ENCODE results near the gene TRIM29.

TRIM29 gene

DNA sequence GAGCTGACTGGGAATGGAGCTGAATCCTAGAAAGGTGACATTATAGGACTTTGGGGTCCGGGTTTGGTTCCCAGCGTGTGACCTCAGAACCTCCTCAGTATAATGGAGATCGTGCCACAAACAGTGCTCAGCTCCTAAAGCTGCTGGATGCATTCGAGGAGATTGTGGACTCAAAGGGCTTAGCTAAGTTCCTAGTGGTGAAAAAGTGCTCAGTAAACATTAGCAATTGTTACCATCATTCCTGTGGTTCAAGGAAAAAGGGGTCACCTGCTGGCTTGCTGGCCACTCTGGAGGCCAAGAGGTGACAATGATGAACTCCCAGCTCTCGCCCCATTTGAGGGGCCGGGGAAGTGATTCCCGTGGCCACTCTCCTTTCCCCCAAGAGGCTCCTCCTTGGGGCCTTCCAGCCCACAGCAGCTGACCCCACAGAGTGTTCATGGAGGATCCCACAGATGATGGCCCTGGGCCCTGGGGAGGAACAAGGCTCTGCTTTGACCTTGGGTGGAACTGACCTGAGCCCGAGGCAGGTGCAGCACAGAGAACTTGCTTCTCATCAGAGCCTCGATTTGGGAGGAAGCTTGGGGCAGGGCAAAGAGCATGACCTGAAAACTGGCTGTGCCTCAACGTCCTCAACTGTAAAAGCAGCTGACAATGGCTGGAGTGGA is 40.1 kb downstream of the TRIM29 start:
- TF ChIP-seq CREB1 (IDR thresholded peaks at IDR 0.05; ENCODE audit: low read depth): no peak
- no peak for TF ChIP-seq EGR1 (IDR thresholded peaks at IDR 0.05)
- TF ChIP-seq YY1 (IDR thresholded peaks at IDR 0.05; ENCODE audit: low read depth): no peak
- no peak for TF ChIP-seq USF1 (IDR thresholded peaks at IDR 0.05)
- no peak for TF ChIP-seq EP300 (IDR thresholded peaks at IDR 0.05; ENCODE audit: borderline replicate concordance)
- TF ChIP-seq FOXM1 (IDR thresholded peaks at IDR 0.05; ENCODE audit: borderline replicate concordance, low read depth): no peak
- TF ChIP-seq, protein P1, sequence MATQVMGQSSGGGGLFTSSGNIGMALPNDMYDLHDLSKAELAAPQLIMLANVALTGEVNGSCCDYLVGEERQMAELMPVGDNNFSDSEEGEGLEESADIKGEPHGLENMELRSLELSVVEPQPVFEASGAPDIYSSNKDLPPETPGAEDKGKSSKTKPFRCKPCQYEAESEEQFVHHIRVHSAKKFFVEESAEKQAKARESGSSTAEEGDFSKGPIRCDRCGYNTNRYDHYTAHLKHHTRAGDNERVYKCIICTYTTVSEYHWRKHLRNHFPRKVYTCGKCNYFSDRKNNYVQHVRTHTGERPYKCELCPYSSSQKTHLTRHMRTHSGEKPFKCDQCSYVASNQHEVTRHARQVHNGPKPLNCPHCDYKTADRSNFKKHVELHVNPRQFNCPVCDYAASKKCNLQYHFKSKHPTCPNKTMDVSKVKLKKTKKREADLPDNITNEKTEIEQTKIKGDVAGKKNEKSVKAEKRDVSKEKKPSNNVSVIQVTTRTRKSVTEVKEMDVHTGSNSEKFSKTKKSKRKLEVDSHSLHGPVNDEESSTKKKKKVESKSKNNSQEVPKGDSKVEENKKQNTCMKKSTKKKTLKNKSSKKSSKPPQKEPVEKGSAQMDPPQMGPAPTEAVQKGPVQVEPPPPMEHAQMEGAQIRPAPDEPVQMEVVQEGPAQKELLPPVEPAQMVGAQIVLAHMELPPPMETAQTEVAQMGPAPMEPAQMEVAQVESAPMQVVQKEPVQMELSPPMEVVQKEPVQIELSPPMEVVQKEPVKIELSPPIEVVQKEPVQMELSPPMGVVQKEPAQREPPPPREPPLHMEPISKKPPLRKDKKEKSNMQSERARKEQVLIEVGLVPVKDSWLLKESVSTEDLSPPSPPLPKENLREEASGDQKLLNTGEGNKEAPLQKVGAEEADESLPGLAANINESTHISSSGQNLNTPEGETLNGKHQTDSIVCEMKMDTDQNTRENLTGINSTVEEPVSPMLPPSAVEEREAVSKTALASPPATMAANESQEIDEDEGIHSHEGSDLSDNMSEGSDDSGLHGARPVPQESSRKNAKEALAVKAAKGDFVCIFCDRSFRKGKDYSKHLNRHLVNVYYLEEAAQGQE (IDR thresholded peaks at IDR 0.05; ENCODE audit: low read depth): no peak
- no peak for TF ChIP-seq TAF1 (IDR thresholded peaks at IDR 0.05; ENCODE audit: low read depth)
- TF ChIP-seq NFIC (IDR thresholded peaks at IDR 0.05): no peak
- TF ChIP-seq MAX (IDR thresholded peaks at IDR 0.05): no peak
- no peak for TF ChIP-seq TEAD4 (IDR thresholded peaks at IDR 0.05)
- no peak for TF ChIP-seq TCF12 (IDR thresholded peaks at IDR 0.05; ENCODE audit: low read depth)
- TF ChIP-seq RAD21 (IDR thresholded peaks at IDR 0.05; ENCODE audit: low read depth): no peak
- no peak for TF ChIP-seq CEBPB (IDR thresholded peaks at IDR 0.05)
- no peak for TF ChIP-seq ZBTB7A (IDR thresholded peaks at IDR 0.05; ENCODE audit: low read depth)

DNA sequence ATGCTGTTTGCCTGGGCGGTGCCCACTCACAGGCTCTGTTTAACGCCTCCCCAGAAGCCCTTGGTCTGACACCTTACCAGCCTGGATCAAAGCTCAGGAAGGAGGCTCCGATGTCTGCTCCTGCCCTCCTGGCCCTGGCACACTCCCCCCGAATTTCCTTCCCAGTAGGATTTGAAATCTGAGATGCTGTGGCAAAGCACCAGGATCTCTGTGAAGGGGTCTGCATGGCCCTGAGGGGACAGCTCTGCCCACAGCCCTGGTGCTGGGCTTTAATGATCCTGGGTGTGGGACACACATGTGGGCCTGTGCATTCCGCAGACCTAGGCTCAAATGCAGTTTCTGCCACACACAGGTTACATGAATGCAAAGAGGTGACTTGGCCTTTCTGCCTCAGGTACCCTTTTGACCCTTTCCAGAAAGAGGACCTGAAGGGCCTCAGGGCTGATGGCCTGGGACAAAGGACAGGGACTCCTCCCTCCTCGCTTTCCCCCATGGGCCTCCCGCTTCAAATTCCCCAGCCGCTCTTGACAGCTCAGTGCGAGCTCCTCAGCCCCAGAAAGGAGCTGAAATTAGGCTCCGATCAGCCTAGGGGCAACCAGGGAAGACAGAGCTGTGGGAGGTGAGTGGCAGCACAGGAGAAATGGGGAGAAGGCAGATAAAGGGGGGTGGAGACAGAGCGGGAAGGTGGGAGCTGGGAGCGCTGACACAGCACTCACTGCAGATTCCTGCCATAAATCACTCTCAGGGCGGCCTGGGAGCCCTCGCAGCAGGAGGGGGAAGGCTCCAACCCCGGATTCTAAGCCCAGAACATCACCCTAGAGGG is 41.3 kb downstream of the TRIM29 start:
- TF ChIP-seq TCF12 (IDR thresholded peaks at IDR 0.05; ENCODE audit: low read depth) (no peak), NFIC (IDR thresholded peaks at IDR 0.05) (no peak), MAX (IDR thresholded peaks at IDR 0.05) (no peak), RAD21 (IDR thresholded peaks at IDR 0.05; ENCODE audit: low read depth) (no peak)
- TF ChIP-seq, protein P1 (IDR thresholded peaks at IDR 0.05; ENCODE audit: low read depth): no peak

GRCh38 chr11:120095516-120095915 is 42.4 kb downstream of the TRIM29 start:
- TF ChIP-seq, protein P1 (IDR thresholded peaks at IDR 0.05; ENCODE audit: low read depth): no peak
- TF ChIP-seq FOXM1 (IDR thresholded peaks at IDR 0.05; ENCODE audit: borderline replicate concordance, low read depth) (no peak), RAD21 (IDR thresholded peaks at IDR 0.05; ENCODE audit: low read depth) (no peak), ZBTB7A (IDR thresholded peaks at IDR 0.05; ENCODE audit: low read depth) (no peak), TCF12 (IDR thresholded peaks at IDR 0.05; ENCODE audit: low read depth) (no peak)

- TF ChIP-seq CEBPB (IDR thresholded peaks at IDR 0.05) (no peak), MAX (IDR thresholded peaks at IDR 0.05) (no peak), CREB1 (IDR thresholded peaks at IDR 0.05; ENCODE audit: low read depth) (no peak), USF1 (IDR thresholded peaks at IDR 0.05) (no peak), NFIC (IDR thresholded peaks at IDR 0.05) (no peak), FOXM1 (IDR thresholded peaks at IDR 0.05; ENCODE audit: borderline replicate concordance, low read depth) (no peak), TAF1 (IDR thresholded peaks at IDR 0.05; ENCODE audit: low read depth) (no peak), EGR1 (IDR thresholded peaks at IDR 0.05) (no peak)
These were observed 46.2 kb downstream of the TRIM29 start for GRCh38 chr11:120091701-120092100.

Measured in Ishikawa (cell line).